ENCODE data around the gene PKP1.

DNA sequence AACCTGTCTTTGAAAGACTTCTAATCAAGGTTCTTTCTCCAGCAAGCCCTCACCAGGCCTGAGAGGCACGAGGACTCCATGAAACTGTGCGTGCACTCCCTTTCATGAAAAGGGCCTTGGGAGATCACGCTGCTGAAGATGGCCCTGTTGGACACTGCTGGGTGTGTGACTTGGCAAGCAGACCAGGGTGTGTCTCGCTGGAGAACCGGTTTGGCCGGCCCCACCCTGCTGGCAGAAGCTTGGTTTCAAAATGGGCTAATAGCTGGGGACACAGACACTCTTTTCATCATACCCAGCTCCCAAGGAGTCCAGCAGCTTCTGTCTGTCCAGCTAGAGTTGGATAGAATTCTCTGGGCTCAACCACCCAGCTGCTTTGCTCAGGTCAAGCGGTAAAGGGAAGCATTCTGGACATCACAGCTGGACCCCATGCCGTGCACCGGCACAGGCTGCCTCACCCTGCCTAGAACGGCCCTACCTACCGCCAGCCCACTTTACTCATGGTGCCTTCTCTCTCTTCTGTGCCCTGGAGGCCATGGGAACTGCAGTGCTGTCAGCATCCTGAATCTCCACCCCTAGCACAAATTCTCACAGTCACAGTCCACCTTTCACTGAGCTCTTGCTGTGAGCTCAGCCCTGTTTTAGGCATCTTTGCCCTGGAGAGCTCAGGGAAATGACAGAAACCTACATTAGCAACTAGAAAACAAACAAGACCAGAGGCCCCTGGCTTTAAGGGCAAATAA, 24.6 kb downstream of the PKP1 start:
- TF ChIP-seq, protein P1, sequence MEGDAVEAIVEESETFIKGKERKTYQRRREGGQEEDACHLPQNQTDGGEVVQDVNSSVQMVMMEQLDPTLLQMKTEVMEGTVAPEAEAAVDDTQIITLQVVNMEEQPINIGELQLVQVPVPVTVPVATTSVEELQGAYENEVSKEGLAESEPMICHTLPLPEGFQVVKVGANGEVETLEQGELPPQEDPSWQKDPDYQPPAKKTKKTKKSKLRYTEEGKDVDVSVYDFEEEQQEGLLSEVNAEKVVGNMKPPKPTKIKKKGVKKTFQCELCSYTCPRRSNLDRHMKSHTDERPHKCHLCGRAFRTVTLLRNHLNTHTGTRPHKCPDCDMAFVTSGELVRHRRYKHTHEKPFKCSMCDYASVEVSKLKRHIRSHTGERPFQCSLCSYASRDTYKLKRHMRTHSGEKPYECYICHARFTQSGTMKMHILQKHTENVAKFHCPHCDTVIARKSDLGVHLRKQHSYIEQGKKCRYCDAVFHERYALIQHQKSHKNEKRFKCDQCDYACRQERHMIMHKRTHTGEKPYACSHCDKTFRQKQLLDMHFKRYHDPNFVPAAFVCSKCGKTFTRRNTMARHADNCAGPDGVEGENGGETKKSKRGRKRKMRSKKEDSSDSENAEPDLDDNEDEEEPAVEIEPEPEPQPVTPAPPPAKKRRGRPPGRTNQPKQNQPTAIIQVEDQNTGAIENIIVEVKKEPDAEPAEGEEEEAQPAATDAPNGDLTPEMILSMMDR (IDR thresholded peaks at IDR 0.05), result no peak
- TF ChIP-seq POLR2AphosphoS5 (IDR thresholded peaks at IDR 0.05; ENCODE audit: insufficient read depth in 1 of 2, low read depth in 1 of 2), result no peak
- no peak for TF ChIP-seq POLR2A (IDR thresholded peaks at IDR 0.05)
